ENCODE measurements around the gene PLA2G1B.
"Not testable (repeated sequence)": the region's sequence is repeated elsewhere in the genome, so short reads cannot be mapped to it uniquely, and the experiment has no call there.

The PLA2G1B gene

GRCh38 chr12:120358412-120359100 is 31.0 kb upstream of the PLA2G1B start:
- no peak for DNase-seq

DNA sequence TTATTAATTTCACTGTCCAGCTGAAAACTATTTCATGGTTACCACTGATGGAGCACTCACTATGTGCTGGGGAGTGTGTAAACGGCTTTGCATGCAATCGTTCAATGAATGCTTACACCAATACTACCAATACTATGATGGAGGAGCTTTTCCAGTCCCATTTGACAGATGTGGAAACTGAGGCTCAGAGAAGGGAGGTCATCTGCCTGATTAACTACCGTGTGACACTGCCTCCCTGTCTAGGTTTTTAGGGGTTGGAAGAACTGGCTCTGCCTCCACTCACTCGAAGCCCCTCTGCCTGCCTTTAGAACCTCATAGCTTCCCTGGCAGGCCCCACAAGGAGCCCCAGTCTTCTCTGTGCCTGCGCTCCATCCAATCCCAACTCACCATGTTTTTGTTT is 29.5 kb upstream of the PLA2G1B start:
- DNase-seq, result no peak

GRCh38 chr12:120356567-120357030 is 29.0 kb upstream of the PLA2G1B start:
- DNase-seq, result peak; percentile 86

- DNase-seq, result no peak
These were observed 26.2 kb upstream of the PLA2G1B start for GRCh38 chr12:120353556-120354317.

GRCh38 chr12:120353136-120353535 is 25.6 kb upstream of the PLA2G1B start:
- DNase-seq, result no peak

DNA sequence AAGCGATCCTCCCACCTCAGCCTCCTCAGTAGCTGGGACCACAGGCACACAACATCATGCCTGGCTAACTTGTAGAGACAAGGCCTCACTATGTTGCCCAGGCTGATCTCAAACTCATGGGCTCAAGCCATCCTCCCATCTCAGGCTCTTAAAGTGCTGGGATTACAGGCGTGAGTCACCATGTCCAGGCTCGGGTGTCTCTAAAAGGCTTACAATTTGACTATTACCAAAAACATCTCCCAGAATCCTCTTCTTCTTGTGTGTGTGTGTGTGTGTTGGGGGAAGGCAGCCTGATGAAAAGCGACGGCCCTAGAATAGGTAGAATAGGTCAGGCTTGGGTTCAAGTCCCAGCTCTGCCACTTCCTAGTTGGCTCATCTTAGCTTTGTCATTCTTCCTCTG is 24.5 kb upstream of the PLA2G1B start:
- DNase-seq, result peak; percentile 66

- DNase-seq, result no peak
These were observed 23.2 kb upstream of the PLA2G1B start for GRCh38 chr12:120350576-120351350.

DNA sequence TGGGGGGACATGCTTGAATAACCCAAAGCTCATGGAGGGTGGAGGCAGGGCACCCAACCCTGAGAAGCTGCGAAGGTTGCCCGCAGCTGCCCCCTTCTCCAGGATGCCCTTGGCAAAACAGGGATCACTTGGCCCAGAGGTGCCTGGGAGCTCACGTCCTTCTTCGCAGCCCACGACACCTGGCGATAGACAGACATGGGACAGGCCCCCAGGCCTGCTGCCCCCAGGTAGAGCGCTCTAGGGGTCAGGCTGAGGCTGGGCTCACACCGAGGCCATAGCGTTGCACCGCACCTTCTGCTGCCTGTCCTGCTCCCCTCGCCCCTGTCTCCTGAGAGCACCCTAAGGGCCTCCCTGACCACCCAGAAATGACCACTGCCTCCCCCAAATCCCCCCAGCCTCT is 20.2 kb upstream of the PLA2G1B start:
- DNase-seq, result no peak

DNA sequence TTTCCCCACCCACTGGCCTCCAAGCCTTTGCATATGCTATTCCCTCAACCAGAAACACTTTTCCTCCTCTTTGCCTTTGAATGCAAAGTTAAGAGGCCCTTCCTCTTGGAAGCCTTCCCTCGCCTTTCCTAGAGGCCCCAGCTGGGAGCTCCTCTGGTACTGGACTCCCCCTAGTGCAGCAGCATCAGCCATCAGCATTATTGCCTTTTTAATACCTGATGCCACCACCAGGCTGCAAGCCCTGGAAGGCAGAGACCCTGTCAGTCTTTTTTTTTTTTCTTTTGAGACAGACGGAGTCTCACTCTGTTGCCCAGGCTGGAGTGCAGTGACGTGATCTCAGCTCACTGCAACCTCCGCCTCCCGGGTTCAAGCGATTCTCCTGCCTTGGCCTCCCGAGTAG is 19.1 kb upstream of the PLA2G1B start:
- no peak for DNase-seq

DNA sequence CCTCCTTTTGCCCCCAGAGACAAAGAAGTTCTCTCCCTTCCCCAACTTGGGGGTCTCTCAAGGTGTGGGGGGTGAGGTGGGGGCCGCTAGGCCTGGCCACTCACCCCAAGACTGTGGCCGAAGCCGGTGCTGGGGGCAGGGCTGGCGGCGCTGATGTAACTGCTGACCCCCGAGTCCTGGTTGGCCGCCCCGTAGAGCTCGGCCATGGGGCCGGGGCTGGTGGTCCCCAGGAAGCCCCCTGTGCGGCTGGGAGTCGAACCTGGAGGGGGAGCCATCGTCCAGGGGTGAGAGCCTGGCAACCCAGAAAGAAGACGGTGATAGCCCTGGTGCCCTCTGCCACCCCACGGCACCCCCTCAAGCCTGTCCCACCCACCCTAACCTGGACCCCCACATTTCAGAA is 18.5 kb upstream of the PLA2G1B start:
- DNase-seq, result no peak

DNA sequence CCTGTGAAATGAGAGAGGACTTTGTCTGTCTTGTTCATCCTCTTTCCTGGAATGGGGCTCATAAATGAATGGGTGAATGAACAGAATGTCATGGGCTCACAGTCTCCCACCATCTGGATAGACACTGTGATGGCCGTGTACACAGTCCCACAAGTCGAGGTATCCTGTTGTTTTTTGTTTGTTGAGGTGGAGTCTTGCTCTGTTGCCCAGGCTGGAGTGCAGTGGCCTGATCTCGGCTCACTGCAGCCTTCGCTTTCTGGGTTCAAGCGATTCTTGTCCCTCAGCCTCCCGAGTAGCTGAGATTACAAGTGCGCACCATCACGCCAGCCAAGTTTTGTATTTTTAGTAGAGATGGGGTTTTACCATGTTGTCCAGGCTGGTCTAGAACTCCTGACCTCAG is 16.1 kb upstream of the PLA2G1B start:
- DNase-seq, result no peak

DNA sequence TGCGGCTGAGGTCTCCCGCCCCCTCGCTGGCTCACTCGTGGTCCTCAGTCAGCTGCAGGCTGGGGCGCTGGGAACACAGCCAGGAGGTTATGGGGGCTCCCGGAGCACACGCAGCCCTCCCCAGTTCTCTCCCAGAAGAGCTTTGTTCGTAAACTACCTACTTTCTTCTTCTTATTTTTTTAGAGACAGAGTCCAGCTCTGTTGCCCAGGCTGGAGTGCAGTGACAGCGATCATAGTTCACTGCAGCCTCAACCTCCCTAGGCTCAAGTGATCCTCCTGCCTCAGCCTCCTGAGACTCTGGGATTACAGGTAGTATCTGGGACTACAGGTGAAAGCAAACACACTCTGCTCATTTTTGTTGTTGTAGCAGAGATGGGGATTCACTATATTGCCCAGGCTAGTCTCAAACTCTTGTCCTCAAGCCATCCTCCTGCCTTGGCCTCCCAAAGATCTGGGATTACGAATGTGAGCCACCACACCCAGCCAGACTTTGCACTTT is 15.5 kb upstream of the PLA2G1B start:
- DNase-seq, result no peak

- DNase-seq, result no peak
These were observed 14.8 kb upstream of the PLA2G1B start for GRCh38 chr12:120342175-120343038.

DNA sequence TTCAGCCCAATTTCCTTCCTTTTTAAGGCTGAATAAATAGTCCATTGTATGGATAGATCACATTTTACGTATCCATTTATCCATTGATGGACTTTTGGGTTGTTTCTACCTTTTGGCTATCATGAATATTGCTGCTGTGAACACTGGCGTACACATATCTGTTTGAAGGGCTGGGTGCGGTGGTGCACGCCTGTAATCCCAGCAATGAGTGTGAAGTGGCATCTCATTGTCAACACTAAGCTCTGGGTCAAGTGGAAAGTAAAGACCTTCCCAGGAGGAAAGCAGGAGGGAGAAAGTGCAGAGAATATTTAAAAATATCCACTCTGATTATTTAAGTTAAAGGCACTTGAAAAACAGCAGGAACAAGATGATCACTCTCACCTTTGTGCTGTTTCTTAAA is 11.7 kb upstream of the PLA2G1B start:
- DNase-seq, result no peak

- no peak for DNase-seq
These were observed 10.2 kb upstream of the PLA2G1B start for GRCh38 chr12:120337730-120338129.

DNA sequence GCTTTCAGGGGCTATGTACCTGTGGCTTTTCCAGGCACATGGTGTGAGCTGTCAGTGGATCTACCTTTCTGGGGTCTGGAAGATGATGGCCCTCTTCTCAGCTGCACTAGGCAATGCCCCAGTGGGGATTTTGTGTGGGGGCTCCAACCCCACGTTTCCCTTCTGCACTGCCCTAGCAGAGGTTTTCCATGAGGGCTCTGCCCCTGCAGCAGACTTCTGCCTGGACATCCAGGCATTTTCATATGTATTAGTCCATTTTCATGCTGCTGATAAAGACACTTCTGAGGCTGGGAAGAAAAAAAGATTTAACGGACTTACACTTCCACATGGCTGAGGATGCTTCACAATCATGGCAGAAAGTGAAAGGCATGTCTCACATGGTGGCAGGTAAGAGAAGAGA is 8.8 kb upstream of the PLA2G1B start:
- not testable (repeated sequence) for DNase-seq

DNA sequence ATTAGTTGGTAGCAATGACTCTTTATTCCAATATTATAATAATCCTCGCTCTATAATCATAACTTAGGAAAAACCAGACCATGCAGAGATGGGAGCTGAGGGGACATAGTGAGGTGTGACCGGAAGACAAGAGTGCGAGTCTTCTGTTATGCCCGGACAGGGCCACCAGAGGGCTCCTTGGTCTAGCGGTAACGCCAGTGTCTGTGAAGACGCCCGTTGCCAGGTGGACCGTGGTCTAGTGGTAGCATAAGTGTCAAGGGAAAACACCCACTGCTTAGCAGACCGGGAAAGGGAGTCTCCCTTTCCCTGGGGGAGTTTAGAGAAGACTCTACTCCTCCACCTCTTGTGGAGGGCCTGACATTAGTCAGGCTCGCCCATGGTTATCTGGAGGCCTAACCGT is 7.9 kb upstream of the PLA2G1B start:
- peak; percentile 30 for DNase-seq

- no peak for DNase-seq
These were observed 4.9 kb upstream of the PLA2G1B start for GRCh38 chr12:120332523-120332922.

DNA sequence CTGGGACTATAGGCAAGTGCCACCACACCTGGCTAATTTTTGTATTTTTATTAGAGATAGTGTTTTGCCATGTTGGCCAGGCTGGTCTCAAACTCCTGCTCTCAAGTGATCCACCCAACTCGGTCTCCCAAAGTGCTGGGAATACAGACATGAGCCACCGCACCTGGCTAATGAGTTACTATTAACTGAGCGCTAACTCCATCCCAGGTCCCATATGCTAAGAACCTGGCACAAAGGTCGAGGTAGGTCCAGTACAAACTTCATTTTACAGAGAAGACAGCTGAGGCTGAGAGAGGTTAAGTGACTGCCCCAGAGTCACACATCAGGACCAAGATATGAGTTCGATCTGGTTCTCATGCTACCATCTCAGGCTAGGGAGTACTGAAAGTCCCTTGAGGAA is 4.5 kb upstream of the PLA2G1B start:
- no peak for DNase-seq

GRCh38 chr12:120331390-120331789 is 3.8 kb upstream of the PLA2G1B start:
- DNase-seq, result no peak

GRCh38 chr12:120328228-120328627 is 649 bp upstream of the PLA2G1B start:
- DNase-seq, result no peak

DNA sequence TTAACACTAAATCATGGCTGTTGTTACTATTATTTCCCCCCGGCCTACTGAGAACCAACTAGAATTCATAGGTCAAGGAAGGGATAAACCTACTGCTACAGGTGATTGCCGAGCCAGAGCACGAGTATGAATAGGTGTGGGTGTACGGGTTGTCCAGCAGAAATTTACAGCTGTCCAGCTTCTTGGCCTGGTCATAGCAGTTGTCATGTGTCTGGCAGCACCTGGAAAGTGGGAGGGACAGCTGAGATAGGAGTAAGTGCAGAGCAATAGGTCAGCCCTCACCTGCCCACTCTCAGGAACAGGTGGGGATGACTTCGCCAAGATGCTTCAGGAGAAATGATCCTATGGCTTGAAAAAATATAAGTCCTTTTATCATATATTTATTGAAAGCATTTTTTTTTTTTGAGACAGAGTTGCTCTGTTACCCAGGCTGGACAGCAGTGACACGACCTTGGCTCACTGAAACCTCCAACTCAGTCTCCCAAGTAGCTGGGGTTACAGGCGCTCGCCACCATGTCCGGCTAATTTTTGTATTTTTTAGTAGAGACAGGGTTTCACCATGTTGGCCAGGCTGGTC is 2.6 kb downstream of the PLA2G1B start:
- no peak for DNase-seq

All from fibroblast of skin of right quadriceps (primary cell).